Inflammatory macrophage (primary cell): Measurements from ENCODE around the gene CHST15.

Experiments
- DNase-seq, 2 donors: peaks; one replicate each; pipeline ENCODE4 v3.0.0-alpha.2; 2020 to 2022

The CHST15 gene

GRCh38 chr10:123962756-123963530 is 130.5 kb downstream of the CHST15 start:
- no peak for DNase-seq

GRCh38 chr10:123958241-123958640 is 135.2 kb downstream of the CHST15 start:
- no peak for DNase-seq
